ENCODE data around the gene SPHKAP.

DNA sequence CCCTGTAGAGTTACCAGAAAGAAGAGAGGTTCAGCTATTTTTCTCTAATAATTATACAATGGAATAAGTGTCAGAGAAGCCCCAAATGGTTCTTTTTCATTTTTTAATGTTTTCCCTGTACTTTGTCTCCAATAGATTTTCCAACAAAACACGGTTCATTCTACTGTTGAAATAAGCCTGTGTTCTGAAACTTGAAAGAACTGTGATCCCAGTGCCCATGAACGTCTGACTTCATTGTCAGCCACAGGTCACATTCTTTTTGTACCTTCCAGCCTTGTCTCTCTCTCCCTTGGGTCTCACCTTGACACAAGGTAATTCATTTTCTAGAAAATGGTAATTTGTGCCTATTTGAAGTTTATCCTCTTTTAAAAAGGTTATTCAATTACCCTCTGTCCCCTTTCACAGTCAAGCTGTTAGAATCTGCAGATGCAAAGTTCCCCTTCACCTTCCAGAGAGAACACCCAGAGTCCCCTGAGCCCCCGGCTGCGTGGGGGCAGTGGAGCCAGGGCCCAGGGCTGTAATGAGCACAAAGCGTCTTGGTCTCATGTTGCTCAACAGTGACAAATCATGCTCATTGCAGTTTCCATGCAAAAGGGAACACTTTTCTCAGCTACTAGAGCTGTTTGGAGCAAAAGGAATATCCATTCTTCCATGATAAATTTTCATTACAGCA, 115.2 kb downstream of the SPHKAP start:
- no peak for TF ChIP-seq POLR2AphosphoS5 (IDR thresholded peaks at IDR 0.05; ENCODE audit: low read depth, low read length)
- TF ChIP-seq SIN3A (IDR thresholded peaks at IDR 0.05; ENCODE audit: borderline replicate concordance, insufficient read depth, low read length): no peak
- no peak for TF ChIP-seq REST (IDR thresholded peaks at IDR 0.05; ENCODE audit: insufficient read depth in 1 of 2, low read depth in 2 of 2, low read length in 2 of 2)

Data from PFSK-1 (cell line).